Body of pancreas (tissue), 4 donors: ENCODE results near the gene RCE1.

Experiments used
- CTCF ChIP-seq, 7 experiments: fragments of 450-650 bp in 4 of 7; fragments of 200-600 bp in 3 of 7; sonication (generic) in 3 of 7; IDR thresholded peaks; one replicate each; pipeline ENCODE4 v1.5.1; 2016 to 2019; ENCODE audit warnings: antibody characterized with exemption in 7 of 7
- POLR2A ChIP-seq, 3 donors: fragments of 450-650 bp; IDR thresholded peaks; one replicate each; pipeline ENCODE4 v1.6.1; 2016; ENCODE audit warnings: antibody characterized with exemption in 3 of 3, mild to moderate bottlenecking in 2 of 3

GRCh38 chr11:66818231-66818955 is 24.8 kb upstream of the RCE1 start:
- TF ChIP-seq CTCF (IDR thresholded peaks at IDR 0.05), result no peak
- no peak for TF ChIP-seq POLR2A (IDR thresholded peaks at IDR 0.05)
